NCI-H2029 (cell line): ENCODE results near the gene RIN3.

Source experiments
- DNase-seq: peaks from one replicate; lab custom pipeline; 2025; lab: John Stamatoyannopoulos, UW

The RIN3 gene

DNA sequence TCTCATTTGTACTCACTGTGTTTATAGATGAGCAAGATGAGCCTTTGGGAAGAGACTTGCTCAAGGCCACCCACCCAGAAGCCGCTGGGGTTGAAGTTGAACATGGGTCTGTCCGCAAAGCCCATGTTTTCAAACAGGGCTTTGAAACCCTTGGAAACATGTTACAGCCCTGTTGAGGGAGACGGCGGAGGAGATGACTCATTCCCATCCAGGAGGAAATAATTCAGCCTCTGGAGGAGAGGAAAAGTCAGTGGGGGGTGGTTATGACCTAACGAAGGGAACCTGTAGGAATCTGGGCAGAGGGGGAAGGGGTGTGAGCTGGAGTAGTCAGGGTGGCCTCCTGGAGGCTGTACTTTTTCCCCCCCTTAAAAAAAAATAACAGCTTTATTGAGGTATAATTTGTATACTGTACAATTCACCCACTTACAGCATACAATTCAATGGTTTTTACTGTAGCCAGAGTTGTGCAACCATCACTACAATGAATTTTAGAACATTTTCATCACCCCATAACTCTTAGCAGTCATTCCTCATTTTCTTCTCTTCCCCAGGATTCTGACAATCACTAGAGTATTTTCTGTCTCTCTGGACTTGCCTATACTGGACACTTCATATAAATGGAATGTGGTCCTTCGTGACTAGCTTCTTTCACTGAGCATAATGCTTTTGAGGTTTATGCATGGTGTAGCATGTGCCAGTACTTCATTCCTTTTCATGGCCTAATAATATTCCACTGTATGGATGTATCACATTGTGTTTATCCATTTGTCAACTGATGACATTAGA, 1.9 kb upstream of the RIN3 start:
- DNase-seq: no peak

DNA sequence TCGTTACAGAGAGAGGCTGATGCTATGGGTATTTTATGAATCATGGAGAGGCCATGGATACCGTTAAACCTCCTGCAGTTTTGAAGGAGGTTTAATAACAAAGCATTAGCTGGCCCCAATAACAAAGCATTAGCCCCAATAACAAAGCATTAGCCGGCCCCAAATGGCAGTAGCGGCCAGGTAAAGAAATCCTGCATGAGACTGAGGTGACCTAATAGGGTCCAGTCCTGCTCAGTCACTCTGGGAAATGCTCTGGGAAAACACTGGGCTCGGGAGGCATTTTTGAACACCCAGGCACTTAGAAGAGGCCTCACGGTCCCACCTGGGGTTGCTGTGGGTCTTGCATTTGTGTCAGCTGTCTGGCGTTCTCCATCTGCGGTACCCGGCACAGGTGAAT, 776 bp upstream of the RIN3 start:
- DNase-seq: no peak

DNA sequence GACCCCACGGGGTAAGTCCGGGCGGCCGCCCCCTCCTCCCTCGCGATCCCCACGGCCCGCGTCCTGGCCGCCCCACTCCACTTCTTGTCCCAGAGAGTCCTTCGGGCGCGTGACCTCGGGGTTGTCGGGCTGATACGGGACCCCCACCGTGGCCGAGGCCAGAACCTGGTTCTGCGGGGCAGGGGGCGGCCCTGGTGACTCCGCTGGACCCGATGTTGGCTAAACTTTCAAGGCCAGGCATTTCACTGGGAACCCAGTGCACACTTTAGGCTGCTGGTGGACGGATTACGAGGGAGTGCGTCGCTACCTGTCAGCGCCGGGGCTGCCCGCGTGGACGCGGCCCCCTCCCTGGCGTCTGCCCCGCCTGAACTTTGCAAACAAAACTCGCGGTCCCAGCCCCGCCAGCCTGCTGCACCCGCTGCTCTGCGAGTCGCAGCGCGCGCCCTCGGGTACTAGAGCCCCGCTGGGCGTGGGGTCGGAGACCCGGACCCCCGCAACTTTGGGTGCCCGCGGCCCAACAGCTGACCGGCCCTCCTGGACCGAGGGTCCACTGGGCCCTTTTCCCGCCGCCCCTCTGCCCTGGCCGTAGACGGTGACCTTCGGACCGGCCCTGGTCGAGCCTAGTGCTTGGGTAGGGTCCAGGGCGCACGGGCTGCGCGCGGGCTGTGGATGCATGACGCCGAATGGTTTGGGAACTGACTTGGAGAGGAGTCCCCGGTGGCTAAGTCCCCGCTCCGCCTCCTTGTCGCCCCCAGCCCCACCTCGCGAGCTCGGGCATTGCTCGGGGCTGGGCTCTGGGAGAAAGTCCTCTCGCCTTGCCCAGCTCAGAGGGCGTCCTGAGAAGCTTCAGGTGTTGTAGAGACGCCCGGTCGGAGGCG, 624 bp downstream of the RIN3 start:
- no peak for DNase-seq

DNA sequence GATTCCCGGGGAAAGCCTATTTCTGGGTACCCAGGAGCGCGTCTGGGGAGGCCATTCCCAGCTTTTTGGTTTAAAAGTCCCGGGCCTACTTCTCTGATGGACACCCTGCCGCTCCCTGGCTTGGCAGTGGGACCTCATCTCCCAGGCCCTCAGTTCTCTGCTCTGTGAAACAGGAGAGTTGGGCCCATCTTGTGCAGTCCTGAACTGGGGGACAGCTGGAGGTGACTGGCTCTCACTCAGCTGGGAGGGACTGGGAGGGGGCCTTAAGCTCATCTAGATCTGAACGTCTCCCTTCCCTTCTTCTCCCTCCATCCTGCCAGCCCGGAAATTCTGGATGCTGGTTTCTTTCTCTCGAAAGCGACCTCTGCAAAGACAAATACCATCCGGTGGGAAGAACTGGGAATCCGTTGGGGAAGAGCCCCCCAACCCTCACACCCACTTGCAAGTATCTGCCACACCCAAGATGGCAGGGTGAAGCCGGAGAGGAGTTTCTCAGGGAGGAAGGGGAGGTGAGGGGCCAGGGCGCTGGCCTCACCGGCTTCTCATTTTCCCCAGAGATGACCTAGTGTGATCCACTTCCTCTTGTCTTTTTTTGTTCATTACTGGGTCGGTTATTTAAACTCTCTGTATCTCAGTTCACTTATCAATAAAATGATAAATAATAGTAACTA, 1.4 kb downstream of the RIN3 start:
- DNase-seq: no peak

DNA sequence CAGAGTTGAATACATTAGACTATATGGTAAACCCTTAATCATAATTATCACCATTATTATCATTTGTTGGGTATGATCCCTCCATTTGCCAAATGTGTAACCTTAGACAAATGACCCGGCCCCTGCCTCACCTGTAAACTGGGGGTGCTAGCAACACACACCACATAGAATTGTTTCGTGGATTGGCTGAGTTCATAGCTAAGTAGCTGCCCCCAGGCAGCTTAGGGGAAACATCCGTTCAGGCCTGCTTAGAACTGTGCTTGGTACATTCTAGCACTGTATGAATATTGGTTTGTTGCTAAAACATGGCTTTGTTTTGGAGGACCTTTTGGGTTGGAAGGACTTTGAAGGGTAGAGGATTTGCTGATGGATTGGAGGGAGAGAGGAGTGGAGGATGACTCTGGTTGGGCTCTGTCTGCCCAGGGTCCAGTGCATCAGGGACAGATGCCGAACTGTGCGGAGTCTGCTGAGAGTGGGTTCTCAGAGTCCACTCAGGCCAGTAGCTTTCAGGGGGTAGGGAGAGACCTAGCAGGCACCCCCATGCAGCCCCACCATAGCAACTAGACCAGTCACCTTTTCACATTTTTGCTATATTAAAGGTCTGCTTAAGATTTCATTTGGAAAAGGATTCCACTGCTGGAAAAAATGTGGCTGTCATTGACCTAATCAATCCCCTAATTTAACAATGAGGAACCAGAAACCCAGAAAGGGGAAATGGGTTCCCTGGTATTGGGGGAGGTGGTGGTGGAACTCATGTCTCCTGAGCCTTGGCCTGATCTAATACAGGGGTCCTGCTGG, 2.2 kb downstream of the RIN3 start:
- no peak for DNase-seq

DNA sequence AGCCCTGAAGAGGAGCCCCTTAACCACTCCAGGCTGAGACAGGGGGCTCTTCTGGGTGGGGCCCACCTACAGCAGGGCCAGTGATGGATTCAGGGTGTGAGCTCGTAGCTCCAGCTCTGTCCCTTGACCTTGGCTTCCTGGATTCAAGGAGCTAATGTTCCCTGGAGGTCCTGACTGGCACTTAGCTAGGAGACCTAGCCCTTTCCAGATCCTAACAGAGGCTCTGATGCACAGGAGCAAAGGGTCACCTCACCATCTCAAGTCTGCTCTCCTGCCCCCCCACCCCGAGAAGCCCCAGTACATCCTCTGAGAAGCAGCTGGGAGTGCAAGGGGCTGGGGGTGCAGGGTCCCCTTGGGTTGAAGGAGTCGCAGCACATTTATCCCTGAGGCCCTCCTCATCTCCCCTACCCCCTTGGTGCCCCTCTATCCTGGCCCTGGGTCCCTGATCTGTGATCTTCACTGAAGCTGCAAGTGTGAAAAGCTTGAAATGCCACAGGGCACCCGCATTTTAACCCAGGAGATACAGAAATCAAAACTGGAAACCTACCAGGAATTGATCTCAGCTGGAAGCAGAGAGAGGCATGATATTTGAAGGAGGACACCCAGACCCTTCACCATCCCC, 2.9 kb downstream of the RIN3 start:
- DNase-seq: no peak

DNA sequence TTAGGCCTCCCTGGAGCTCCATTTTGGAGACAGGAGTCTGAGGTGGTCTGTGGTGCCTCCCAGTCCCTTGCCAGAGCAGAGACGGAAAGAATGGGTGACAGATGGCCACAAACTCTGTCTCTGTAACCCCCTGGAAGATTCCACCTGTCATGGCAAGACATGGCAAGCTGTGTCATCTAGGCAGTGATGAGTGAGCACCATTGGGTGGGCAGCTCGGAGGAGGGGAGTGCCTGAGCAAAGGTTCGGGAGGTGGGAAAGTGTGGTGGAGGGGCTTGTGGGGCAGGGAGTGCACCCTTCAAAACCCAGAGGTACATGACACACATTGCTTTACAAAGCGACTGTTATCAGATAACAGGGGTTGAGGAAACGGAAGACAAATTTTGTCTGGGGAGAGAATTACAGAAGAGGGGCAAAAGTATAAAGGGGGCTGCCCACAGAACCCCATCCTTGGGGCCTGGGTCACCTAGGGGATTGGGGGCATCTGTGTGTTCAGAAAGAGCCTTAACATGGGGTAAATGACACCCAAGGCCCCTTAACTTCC, 3.5 kb downstream of the RIN3 start:
- no peak for DNase-seq

DNA sequence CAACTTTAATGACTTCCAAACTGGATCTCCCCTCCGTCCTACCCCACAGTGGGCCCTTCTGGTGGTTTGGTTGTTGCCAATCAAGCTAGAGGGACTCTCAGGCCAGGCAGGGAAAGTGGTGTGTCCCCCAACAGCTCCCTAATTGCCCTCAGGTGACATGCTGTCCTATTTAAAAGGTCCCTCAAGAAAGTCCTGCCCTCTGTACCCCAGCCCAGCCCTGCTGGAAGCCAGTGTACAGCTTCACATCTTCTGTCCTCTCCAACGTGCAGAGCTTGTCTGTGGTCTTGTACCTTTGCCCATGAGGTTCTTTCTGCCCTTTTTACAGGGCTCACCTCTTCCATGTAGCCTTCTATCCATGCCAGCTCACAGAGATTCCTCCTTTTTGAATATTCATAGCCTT, 4.2 kb downstream of the RIN3 start:
- DNase-seq: no peak

DNA sequence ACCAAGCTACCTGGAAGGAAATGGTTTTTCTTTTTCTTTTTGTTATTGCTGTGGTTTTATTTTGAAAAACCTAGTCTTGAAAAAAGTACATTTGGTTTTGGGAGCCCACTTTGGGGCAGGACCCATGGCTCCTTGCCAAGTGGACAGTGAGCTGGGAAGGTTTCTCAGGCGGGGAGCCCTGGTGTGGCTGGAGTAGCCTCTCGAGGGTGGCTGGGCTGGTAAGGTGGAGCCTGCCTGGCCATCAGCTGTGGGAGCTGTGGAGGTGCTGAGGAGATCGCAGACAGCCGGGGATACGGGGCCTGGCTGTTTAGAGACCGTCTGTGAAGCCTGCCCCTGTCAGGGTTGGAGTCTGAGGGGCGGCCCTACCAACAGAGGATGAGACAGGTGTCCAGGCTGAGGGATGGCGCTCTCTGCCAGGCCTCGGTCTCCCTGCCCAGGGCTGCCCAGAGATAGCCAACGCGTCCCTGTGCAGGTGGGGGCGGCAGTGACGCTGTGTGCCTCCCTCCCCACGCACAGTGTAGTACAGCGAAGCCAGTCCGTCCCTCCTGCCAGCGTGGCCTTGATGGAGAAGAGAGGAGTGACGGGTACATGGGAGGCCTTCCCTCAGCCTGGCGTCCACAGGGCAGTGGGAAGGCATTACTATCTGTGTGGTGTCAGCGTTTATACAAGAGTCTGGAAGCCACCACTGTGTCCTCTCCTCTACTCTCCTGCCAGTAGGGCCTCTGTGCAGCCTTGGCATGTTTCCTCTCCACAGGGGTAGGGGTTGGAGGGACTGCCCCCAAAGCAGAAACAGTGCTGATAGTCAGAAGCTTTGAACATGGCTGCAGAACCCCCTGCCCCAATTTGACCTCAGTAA, 5.9 kb downstream of the RIN3 start:
- no peak for DNase-seq

DNA sequence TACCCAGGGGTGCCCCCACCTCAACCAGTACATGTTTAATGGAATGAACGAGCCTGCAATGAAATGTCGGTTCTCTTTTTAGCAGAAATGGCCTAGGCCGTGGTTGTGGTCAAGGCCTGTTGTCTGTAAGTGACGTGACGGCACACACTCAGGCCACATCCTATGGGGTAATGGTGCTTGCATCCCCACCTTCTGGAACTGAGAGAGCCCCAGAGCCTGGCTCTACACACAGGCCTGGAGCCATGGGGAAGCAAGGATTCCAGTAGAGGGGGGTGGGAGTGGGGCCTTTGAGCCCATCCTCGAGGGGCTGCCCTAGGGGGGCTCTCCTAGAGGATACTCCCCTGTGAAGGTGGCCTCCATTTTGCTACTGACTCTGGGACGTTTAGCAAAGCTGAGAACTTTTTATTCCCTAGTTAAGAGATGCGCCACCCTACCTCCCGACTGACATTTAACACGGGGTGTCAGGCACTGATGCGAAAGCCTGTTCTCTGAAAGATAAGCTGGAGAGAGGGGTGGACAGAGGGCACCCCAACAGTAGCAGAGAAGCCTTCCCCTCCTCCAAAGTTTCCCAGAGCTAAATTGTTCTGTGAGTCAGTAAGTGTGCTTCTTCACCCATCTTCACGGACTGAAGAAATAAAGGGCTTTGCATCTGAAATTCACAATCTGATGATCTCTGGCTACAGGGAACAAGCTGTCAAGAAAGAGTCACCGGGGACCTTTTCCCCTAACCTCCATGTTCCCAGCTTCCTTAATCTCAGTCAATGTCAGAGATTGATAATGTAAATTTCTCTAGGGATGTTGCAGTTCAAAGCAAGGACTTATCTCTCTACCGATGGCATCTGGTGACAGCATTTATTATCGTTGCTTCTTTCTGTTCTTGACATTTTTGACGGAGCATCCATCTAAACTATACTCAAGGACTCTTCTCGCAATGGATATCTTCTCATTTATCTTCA, 6.8 kb downstream of the RIN3 start:
- DNase-seq: no peak

DNA sequence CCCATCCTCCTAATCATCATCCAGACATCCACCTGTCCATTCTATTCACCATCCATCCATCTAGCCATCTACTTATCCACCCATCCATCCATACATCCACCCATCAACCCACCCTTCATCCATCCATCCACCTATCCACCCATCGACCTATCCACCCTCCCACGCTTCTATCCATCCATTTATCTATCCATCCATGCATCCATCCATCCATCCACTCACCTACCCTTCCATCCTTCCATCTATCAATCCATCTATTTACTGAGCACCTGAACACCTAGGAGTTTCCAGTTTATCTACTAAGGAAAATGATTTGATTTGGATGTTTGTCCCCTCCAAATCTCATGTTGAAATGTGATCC, 7.5 kb downstream of the RIN3 start:
- no peak for DNase-seq

DNA sequence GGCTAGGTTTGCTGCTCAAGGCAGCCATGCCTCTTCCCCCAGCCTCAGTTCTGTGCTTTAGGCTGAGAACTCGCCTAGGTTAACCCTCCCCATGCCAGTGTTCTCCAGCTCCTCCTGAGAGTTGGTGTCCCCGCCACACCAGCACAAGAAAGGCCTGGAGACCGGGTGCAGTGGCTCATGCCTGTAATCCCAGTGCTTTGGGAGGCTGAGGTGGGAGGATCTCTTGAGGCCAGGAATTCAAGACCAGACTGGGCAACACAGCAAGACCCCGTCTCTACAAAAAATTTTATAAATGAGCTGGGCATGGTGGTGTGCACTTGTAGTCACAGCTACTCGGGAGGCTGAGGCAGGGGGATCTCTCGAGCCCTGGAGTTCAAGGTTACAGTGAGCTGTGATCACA, 10.2 kb downstream of the RIN3 start:
- DNase-seq: no peak

DNA sequence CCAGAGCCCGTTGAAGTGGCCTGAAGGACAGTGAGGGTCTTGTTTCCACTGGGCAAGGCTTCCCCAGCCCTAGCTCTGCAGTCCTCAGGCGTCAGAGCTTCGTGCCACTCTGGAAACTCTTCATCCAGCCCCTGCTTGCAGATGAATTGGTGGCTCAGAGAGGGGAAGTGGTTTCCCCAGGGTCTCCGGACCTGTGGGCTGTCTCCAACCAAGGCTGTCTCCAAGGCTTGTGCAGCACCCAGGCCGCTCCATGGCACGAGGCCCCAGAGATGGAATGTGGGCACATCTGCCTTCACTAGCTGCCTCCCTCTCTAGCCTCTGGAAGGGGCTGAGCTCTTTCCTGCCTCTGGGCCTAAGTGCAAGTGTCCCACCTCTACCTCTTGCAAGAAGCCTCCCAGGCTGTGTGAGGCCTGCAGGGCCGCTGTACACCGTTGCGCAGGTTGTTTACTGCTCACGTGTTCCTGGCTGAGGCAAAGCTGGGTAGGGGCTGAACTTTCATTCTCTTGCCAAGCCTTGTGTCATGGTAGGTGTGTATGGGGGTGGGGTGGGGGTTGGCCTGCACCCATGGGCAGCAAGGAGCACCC, 11.1 kb downstream of the RIN3 start:
- DNase-seq: no peak

DNA sequence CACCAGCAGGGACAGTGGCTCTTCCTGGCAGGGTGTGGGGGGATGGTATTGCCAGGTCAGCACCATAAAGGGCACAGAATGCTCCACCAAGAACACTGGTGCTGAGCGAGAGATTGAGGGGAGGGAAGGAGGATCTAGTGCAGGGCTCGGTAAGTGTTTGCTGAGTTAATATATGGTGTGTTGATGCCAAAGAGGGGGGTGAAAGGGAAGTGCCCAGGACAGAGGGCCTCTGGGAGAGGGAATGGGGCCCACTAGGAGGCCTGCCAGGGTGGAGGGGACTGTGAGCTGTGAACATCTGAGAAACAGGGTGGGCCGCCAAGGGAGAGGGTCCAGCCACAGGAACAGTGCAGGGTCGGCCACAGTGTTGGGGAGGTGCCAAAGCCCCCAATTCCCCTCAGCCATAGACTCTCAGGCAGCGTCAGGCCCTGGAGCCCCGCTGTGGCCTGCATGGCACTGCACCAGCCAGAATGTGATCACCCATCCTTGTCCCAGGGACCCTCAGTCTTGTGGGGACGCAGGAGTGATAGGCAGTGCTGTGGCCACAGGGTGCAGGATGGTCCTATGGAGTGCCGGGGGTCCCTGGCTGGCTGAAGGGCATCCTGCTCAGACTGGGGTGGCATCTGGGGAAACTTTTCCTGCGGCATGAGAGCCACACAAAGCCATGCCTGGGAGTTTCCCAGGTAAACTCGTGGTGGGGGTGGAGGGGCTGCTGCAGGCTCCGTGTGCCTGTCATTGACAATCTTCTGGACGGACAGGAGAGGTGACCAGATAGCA, 11.9 kb downstream of the RIN3 start:
- DNase-seq: peak; percentile 17

DNA sequence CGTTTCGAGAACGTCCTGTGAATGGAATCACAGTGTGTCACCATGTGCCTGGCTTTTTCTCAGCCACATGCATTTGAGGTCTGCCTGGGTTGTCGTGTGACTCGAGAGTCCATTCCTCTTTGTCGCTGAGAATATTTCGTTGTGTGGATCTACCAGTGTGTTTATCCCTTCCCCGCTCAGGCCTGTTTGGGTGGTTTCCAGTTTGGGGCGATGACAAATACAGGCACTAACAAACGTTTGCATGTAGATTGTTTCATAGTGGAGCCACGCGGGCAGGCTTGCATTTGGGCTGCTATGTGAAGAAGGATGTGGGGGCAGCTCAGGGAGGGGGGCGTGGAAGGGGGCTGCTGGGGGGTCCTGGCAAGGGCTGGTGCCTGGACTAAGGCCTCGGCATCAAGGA, 14.1 kb downstream of the RIN3 start:
- no peak for DNase-seq

DNA sequence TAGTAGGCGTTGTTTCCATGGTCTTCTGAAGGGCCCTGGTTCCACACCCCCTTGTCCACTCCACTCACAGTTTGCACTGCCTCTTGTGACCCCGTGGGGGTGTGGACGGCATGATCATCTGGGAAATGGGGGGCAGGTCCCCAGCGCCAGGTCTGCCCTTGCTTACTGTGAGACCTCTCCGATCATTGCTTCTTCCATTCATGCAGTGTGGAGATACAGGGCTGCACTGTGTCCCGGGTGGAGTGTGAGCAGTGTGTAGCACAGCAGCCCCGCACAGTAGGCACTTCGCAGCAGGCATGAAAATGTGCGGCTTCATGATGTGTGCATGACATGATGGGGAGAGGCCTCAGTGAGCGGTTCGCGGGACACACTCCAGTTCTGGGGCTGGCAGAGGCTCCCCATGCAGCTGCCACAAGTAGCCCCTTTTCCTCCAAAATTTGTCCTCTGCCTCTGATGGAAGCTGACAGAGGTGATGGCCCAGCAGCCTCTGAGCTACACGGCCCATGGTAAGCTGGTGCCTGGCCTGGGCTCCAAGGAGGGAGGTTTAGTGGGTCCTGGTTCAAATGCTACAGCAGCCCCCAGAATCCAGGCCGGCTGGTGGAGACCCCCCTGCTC, 15.0 kb downstream of the RIN3 start:
- DNase-seq: no peak

DNA sequence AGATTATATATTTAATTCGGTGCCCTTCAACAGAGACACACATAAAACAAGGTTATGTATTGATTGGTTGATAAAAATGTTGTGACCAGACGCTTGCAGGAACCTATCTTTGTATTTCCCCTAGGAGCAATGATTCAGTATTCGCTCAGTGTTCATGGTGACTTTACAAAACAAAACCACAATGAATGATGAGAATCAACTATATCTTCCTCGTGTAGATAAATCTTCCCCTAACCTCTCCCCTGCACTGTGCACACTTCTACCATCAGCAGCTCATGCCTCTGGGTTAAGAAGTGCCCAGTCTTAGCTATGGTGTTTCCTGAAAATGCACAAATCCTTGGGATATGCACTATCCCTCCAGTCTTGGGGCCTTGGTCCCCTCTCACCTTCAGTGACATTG, 16.3 kb downstream of the RIN3 start:
- no peak for DNase-seq
